ENCODE data around the gene MRPL16.

Gene MRPL16

GRCh38 chr11:59758401-59759037 is 52.1 kb downstream of the MRPL16 start:
- H3K9me3 ChIP-seq = no peaks in the 10 kb centered on the region
- no peak for DNase-seq (ENCODE audit: low spot score in 2 of 2)
- H3K4me3 ChIP-seq = no peak overlapping the region
- H3K36me3 ChIP-seq (replicated peaks) = no peaks in the 10 kb centered on the region; the same call in 1 of the 2 replicates
- H3K4me1 ChIP-seq = peaks cover 8% of the 10 kb centered on the region
- no peaks in the 10 kb centered on the region for H3K27me3 ChIP-seq (ENCODE audit: low read depth)
- in situ Hi-C loops (cut with MboI; ENCODE audit: low sequenced_read_pairs) = loop anchor here (10.0 to 25.0 kb wide), 3 partner anchors 46 to 196 kb away; no protein-coding TSS in a partner anchor

GRCh38 chr11:59756845-59757244 is 53.7 kb downstream of the MRPL16 start:
- Histone ChIP-seq H3K4me3 (peak overlapping the region; percentile 70), H3K9me3 (no peaks in the 10 kb centered on the region), H3K36me3 (replicated peaks) (no peaks in the 10 kb centered on the region; the same call in 1 of the 2 replicates), H3K27me3 (ENCODE audit: low read depth) (no peaks in the 10 kb centered on the region), H3K4me1 (peaks cover 8% of the 10 kb centered on the region)
- in situ Hi-C loops (cut with MboI; ENCODE audit: low sequenced_read_pairs) = loop anchor here (10.0 to 25.0 kb wide), 3 partner anchors 48 to 195 kb away; no protein-coding TSS in a partner anchor
- DNase-seq (ENCODE audit: low spot score in 2 of 2) = peak in 1 of 2 experiments; percentile 8

- Histone ChIP-seq H3K9me3 (no peaks in the 10 kb centered on the region), H3K36me3 (replicated peaks) (no peaks in the 10 kb centered on the region; the same call in 1 of the 2 replicates), H3K4me3 (peak overlapping the region; percentile 70), H3K27me3 (ENCODE audit: low read depth) (no peaks in the 10 kb centered on the region), H3K4me1 (peaks cover 8% of the 10 kb centered on the region)
- in situ Hi-C loops (cut with MboI; ENCODE audit: low sequenced_read_pairs) = loop anchor here (10.0 to 25.0 kb wide), 3 partner anchors 48 to 194 kb away; no protein-coding TSS in a partner anchor
- DNase-seq (ENCODE audit: low spot score in 2 of 2) = no peak
Observed at GRCh38 chr11:59756558-59756840, 54.1 kb downstream of the MRPL16 start.
